Endothelial cell of umbilical vein (primary cell): ENCODE measurements around the gene UBE2U. TPM values are rescaled to one million over a fixed set of nuclear protein-coding genes. Genes with fewer than 3 reads are reported as not detected.

Source experiments
- BruUV-seq: library from RNA; stranded (reverse); fragments of 400-500 nt; replicated peaks from 2 replicates; lab custom pipeline; 2021; lab: Mats Ljungman, UMichigan
- CTCF ChIA-PET: fragments of 300-600, 350-600 bp; sonication (Branson Sonifier 250); formaldehyde crosslinking; loops from one replicate; lab custom pipeline; 2021; ENCODE audit warnings: antibody characterized with exemption, inconsistent platforms; lab: Charles Lee
- POLR2A ChIA-PET: fragments of 300-600, 350-600 bp; sonication (Branson Sonifier 250); formaldehyde crosslinking; loops from one replicate; lab custom pipeline; 2021; ENCODE audit warnings: antibody characterized with exemption, inconsistent platforms; lab: Charles Lee
- DNase-seq: peaks from one replicate; pipeline ENCODE4 v3.0.0-alpha.2; 2011; ENCODE audit warnings: low read depth, low spot score
- FAIRE-seq: peaks from 2 replicates; lab custom pipeline; 2011; peaks lifted over from hg19 to GRCh38; lab: Jason Lieb, UNC
- H2AFZ ChIP-seq: 2 replicates; pipeline ENCODE4 v1.6.0; 2012; ENCODE audit warnings: low read depth, low read length, control low read depth, inconsistent platforms
- H3K27ac ChIP-seq: 2 replicates; pipeline ENCODE4 v1.5.1; 2011; ENCODE audit warnings: low read depth, mild to moderate bottlenecking, control low read depth, low read length, moderate library complexity; ENCODE audit not compliant: insufficient read depth
- H3K27me3 ChIP-seq, 2 experiments: 2 replicates each; pipeline versions ENCODE4 v1.6.0 to v1.6.1; 2011; ENCODE audit warnings: low read length in 2 of 2, mixed read lengths in 1 of 2; ENCODE audit not compliant: control insufficient read depth in 2 of 2, insufficient read depth in 2 of 2
- H3K36me3 ChIP-seq, 2 experiments: 2 replicates in 1 of 2; 3 replicates in 1 of 2; pipeline ENCODE4 v1.5.1; 2011; ENCODE audit warnings: low read length in 2 of 2, mild to moderate bottlenecking in 1 of 2, moderate library complexity in 1 of 2; ENCODE audit not compliant: control insufficient read depth in 2 of 2, insufficient read depth in 2 of 2; ENCODE audit errors: extremely low read depth in 1 of 2
- H3K4me1 ChIP-seq: 3 replicates; pipeline ENCODE4 v1.5.1; 2011; ENCODE audit warnings: mild to moderate bottlenecking, low read length; ENCODE audit not compliant: control insufficient read depth, insufficient read depth; ENCODE audit errors: extremely low read depth
- H3K4me2 ChIP-seq: 2 replicates; pipeline ENCODE4 v1.6.1; 2011; ENCODE audit warnings: low read length, control low read depth, mixed read lengths; ENCODE audit not compliant: insufficient read depth
- H3K4me3 ChIP-seq, 3 experiments: fragments of 200-600 bp in 1 of 3; sonication (generic), shearing (Covaris generic) in 1 of 3; replicated peaks in 1 of 3; 2 replicates each; pipeline ENCODE4 v1.5.1; 2011 to 2016; ENCODE audit warnings: control low read depth in 3 of 3, low read length in 3 of 3, mild to moderate bottlenecking in 2 of 3, inconsistent platforms in 1 of 3, low read depth in 1 of 3, moderate library complexity in 1 of 3; ENCODE audit not compliant: insufficient read depth in 1 of 3
- H3K79me2 ChIP-seq: 2 replicates; pipeline ENCODE4 v1.6.0; 2012; ENCODE audit warnings: low read length, inconsistent platforms; ENCODE audit not compliant: control insufficient read depth, insufficient read depth
- H3K9ac ChIP-seq: replicated peaks from 2 replicates; pipeline ENCODE3; 2011; ENCODE audit warnings: low read length, control low read depth; ENCODE audit not compliant: insufficient read depth; ENCODE audit errors: extremely low read depth
- H3K9me1 ChIP-seq: replicated peaks from 3 replicates; pipeline ENCODE4 v1.6.0; 2011; ENCODE audit warnings: mild to moderate bottlenecking, low read length; ENCODE audit not compliant: control insufficient read depth, insufficient read depth; ENCODE audit errors: extremely low read depth
- H3K9me3 ChIP-seq: replicated peaks from 2 replicates; pipeline ENCODE4 v1.5.1; 2012; ENCODE audit warnings: low read length, inconsistent platforms; ENCODE audit not compliant: control insufficient read depth, insufficient read depth
- H4K20me1 ChIP-seq: replicated peaks from 2 replicates; pipeline ENCODE3; 2011; ENCODE audit warnings: mild to moderate bottlenecking, low read length; ENCODE audit not compliant: control insufficient read depth, insufficient read depth; ENCODE audit errors: extremely low read depth
- CTCF ChIP-seq, 2 donors: IDR thresholded peaks; 1 replicate in 1 of 2; 2 replicates in 1 of 2; pipeline ENCODE4 v1.5.1; 2011; ENCODE audit warnings: low read length in 2 of 2, mild to moderate bottlenecking in 2 of 2, moderate library complexity in 2 of 2, control low read depth in 1 of 2, inconsistent platforms in 1 of 2, low read depth in 1 of 2; ENCODE audit not compliant: insufficient read depth in 1 of 2; ENCODE audit errors: extremely low read depth in 1 of 2
- EZH2 ChIP-seq: IDR thresholded peaks from 2 replicates; pipeline ENCODE4 v1.6.1; 2012; ENCODE audit warnings: borderline replicate concordance, low read depth, mild to moderate bottlenecking, moderate library complexity, low read length, inconsistent platforms; ENCODE audit not compliant: severe bottlenecking
- FOS ChIP-seq: IDR thresholded peaks from 2 replicates; pipeline ENCODE4 v1.6.1; 2011; ENCODE audit warnings: mild to moderate bottlenecking, low read length, moderate library complexity, borderline replicate concordance; ENCODE audit not compliant: insufficient read depth
- GATA2 ChIP-seq: IDR thresholded peaks from 2 replicates; pipeline ENCODE4 v1.7.0; 2011; ENCODE audit warnings: low read depth, mild to moderate bottlenecking, moderate library complexity, mixed read lengths, low read length; ENCODE audit not compliant: insufficient read length, insufficient read depth
- JUN ChIP-seq: IDR thresholded peaks from 2 replicates; pipeline ENCODE4 v1.6.1; 2011; ENCODE audit warnings: borderline replicate concordance, low read depth; ENCODE audit not compliant: insufficient read length, insufficient read depth
- MAX ChIP-seq: IDR thresholded peaks from 2 replicates; pipeline ENCODE4 v1.6.1; 2011; ENCODE audit not compliant: insufficient read depth, insufficient read length
- MYC ChIP-seq: IDR thresholded peaks from one replicate; pipeline ENCODE4 v1.6.1; 2011; ENCODE audit warnings: mild to moderate bottlenecking, low read depth, low read length
- POLR2A ChIP-seq: IDR thresholded peaks from 2 replicates; pipeline ENCODE4 v1.6.1; 2012; ENCODE audit warnings: low read depth, mild to moderate bottlenecking, control low read depth, low read length
- POLR2AphosphoS5 ChIP-seq: IDR thresholded peaks from 2 replicates; pipeline ENCODE4 v1.6.1; 2012; ENCODE audit warnings: low read depth, mild to moderate bottlenecking, control low read depth, low read length, moderate library complexity; ENCODE audit not compliant: insufficient read depth
- dilution Hi-C: fragments of 300-500 bp; cut with MboI; formaldehyde crosslinking; loops from one replicate; pipeline ENCODE4 v1.15.0; 2019; ENCODE audit warnings: low sequenced_read_pairs; ENCODE audit not compliant: extremely low pct_ligation_motif_present
- intact Hi-C: fragments of 100-400 bp; cut with micrococcal nuclease; formaldehyde crosslinking; loops from one replicate; pipeline ENCODE4 v1.10.0; 2022
- polyA plus RNA-seq, 4 experiments: library from polyadenylated mRNA; depleted of rRNA in 3 of 4; stranded (reverse) in 3 of 4; unstranded in 1 of 4; fragments of >200 nt; gene quantifications; 2 replicates each; pipeline versions ENCODE4 v1.2.1 to v1.2.3, GENCODE V29; 2011 to 2012; ENCODE audit warnings: missing spikeins in 1 of 4
- total RNA-seq: library from RNA; stranded (reverse); gene quantifications from 2 replicates; pipeline ENCODE4 v1.2.3, GENCODE V29; 2021

The UBE2U gene
- total and polyA plus RNA-seq, 2 donors (not counting 3 experiments of a cell fraction or from before 2014, with no cell fraction given): not detected

- H3K9ac ChIP-seq: no peak overlapping the region
- no TSS peak for BruUV-seq
- DNase-seq (no peak), FAIRE-seq (no peak)
- no peaks in the 10 kb centered on the region for H3K79me2 ChIP-seq
- ChIA-PET CTCF (interaction anchor here (1.1 to 1.5 kb wide), 2 partner anchors 11 to 544 kb away, joined by 3 to 5 read pairs; no protein-coding TSS in a partner anchor), POLR2A (no interaction called here)
- H3K4me3 ChIP-seq: no peak overlapping the region
- H3K4me1 ChIP-seq: no peaks in the 10 kb centered on the region
- intact Hi-C loops: no loop called here
- H3K4me2 ChIP-seq: no peak overlapping the region
- H3K9me3 ChIP-seq: no peaks in the 10 kb centered on the region
- H3K9me1 ChIP-seq: no peaks in the 10 kb centered on the region
- dilution Hi-C loops: loop anchor here (25.0 kb wide), 1 partner anchor 574 kb away; no protein-coding TSS in a partner anchor
- no peaks in the 10 kb centered on the region for H4K20me1 ChIP-seq
- peaks cover 2 to 13% of the 10 kb centered on the region in 2 experiments for H3K27me3 ChIP-seq
- H3K27ac ChIP-seq: no peak overlapping the region
- no peak overlapping the region for H2AFZ ChIP-seq
- TF ChIP-seq EZH2 (no peak), JUN (no peak), GATA2 (no peak), MYC (no peak), POLR2AphosphoS5 (no peak), CTCF (IDR thresholded peaks at IDR 0.05; ENCODE audit: extremely low read depth in 1 of 2, insufficient read depth in 1 of 2, low read depth in 1 of 2, low read length in 2 of 2) (no peak), FOS (no peak), POLR2A (no peak), MAX (no peak)
- no peaks in the 10 kb centered on the region for H3K36me3 ChIP-seq
Measured at GRCh38 chr1:64235910-64236309, 32.5 kb downstream of the UBE2U start.
